Duodenal mucosa (tissue), 2 donors: ENCODE results near the gene SNPH.

Experiments
- H3K27ac ChIP-seq: one replicate; pipeline ENCODE4 v1.7.0; 2013; ENCODE audit warnings: low read depth, low read length
- H3K27me3 ChIP-seq, 2 donors: one replicate each; pipeline ENCODE4 v1.7.0; 2013; ENCODE audit warnings: low read length in 2 of 2, control low read depth in 1 of 2; ENCODE audit not compliant: insufficient read depth in 2 of 2, control insufficient read depth in 1 of 2
- H3K36me3 ChIP-seq, 2 donors: one replicate each; pipeline ENCODE4 v1.7.0; 2013; ENCODE audit warnings: low read length in 2 of 2, control low read depth in 1 of 2; ENCODE audit not compliant: insufficient read depth in 2 of 2, control insufficient read depth in 1 of 2
- H3K4me1 ChIP-seq, 2 donors: one replicate each; pipeline ENCODE4 v1.7.0; 2013; ENCODE audit warnings: low read length in 2 of 2, control low read depth in 1 of 2; ENCODE audit not compliant: insufficient read depth in 2 of 2, control insufficient read depth in 1 of 2
- H3K4me3 ChIP-seq, 2 donors: one replicate each; pipeline ENCODE4 v1.7.0; 2013; ENCODE audit warnings: low read length in 2 of 2, low read depth in 1 of 2
- H3K9ac ChIP-seq, 2 donors: one replicate each; pipeline ENCODE4 v1.7.0; 2013; ENCODE audit warnings: low read length in 2 of 2, low read depth in 1 of 2
- H3K9me3 ChIP-seq, 2 donors: one replicate each; pipeline ENCODE4 v1.7.0; 2013; ENCODE audit warnings: low read length in 2 of 2, control low read depth in 1 of 2; ENCODE audit not compliant: control insufficient read depth in 1 of 2

The SNPH gene

DNA sequence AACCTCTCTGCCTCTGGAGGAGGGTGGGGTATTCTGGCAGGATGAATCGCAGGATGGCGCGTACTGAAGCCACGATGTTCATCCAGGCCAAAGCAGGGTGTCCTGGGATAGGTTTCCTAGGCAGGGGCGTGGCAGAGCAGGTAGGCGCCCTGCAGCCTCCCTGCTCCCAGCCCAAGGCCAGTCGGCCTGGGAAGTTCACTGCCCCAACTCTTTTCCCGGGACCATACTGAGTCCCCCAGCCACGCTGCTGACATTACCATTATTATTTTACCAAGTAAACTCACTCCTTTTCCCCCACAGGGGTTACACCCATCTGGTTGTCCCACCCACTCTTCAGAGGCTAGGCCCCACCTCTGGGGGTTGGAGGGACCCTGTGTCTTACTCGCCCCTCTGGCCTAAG lies 41.1 kb downstream of the SNPH start:
- Histone ChIP-seq H3K9me3 (no peaks in the 10 kb centered on the region), H3K36me3 (peaks cover 9 to 15% of the 10 kb centered on the region in 2 donors), H3K9ac (no peak overlapping the region), H3K27ac (no peak overlapping the region), H3K4me3 (no peak overlapping the region), H3K4me1 (no peaks in the 10 kb centered on the region), H3K27me3 (no peaks in the 10 kb centered on the region)

DNA sequence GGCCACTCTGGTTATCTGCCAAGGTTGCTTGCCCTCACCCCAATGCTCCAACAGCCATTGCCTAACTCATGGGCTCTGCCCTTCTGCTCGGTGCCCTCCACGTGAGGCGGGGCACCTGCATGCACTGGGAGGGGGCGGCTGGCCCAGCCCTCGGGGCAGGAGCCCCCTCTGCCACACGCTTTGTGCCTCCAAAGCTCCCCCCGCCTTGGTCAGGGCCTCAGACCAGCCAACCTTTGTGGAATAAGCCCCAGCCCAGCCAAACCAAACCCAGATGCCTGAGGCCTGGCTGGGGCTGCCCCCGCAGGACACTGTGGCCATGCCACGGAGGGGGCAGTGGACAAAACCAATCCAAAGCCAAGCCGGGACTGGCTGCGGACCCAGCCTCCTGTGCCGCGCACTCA lies 41.5 kb downstream of the SNPH start:
- Histone ChIP-seq H3K36me3 (peaks cover 13 to 19% of the 10 kb centered on the region in 2 donors), H3K27me3 (no peaks in the 10 kb centered on the region), H3K9me3 (no peaks in the 10 kb centered on the region), H3K4me3 (no peak overlapping the region), H3K4me1 (no peaks in the 10 kb centered on the region), H3K9ac (no peak overlapping the region), H3K27ac (no peak overlapping the region)

DNA sequence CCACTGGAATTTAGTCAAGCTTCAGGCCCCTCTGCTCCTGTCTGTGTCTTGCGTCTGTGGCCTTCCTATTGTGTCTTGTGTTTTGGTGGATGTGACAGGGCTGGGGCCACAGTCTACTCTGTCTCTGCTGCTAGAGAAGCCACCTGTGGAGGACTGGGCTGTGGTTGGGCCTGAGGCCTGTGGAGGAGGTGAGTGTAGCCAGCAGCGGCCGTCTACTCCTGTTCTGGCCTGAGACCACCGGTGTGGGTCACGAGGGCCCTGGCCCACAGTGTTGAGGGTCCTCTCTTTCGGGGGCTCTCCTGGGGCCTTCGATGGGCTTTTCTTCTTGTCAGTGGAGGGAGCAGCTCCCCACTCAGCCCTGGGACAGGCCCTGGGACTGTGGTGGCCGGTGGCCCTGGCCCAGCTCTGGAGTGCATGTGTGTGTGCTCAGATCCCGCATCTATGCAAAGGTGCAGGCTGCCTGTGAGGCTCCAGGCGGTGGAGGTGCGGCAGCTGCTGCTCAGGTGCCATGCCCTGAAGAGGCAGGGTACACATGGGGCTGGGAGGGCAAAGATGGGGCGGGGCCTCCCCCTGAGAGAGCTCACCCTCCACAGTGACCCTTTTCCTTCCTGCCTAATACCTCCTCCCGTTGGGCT lies 42.1 kb downstream of the SNPH start:
- H3K4me3 ChIP-seq = no peak overlapping the region
- H3K4me1 ChIP-seq = no peaks in the 10 kb centered on the region
- peaks cover 16 to 25% of the 10 kb centered on the region in 2 donors for H3K36me3 ChIP-seq
- no peaks in the 10 kb centered on the region for H3K27me3 ChIP-seq
- H3K9me3 ChIP-seq = no peaks in the 10 kb centered on the region
- no peak overlapping the region for H3K9ac ChIP-seq
- H3K27ac ChIP-seq = no peak overlapping the region

DNA sequence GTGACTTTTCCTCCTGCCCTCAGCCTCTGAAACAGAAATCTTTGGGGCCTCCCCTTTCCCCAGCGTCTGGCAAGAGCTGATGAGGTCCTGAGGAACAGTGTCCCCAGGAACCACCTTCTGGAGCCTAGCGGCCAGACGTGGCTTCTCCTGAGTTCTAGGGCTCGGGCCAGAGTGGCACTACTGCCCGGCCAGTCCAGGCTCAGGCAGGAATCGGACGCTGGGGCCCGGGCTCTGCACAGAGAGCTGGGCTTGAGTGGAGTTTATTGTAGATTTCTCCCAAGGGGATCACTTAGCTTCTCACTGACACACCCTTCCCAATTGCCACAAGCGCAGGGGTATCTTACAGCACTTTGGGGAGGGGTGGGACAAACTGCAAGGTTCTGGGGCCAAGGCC lies 42.6 kb downstream of the SNPH start:
- H3K9ac ChIP-seq = no peak overlapping the region
- H3K36me3 ChIP-seq = peaks cover 16 to 25% of the 10 kb centered on the region in 2 donors
- no peaks in the 10 kb centered on the region for H3K27me3 ChIP-seq
- H3K27ac ChIP-seq = no peak overlapping the region
- H3K4me1 ChIP-seq = no peaks in the 10 kb centered on the region
- no peaks in the 10 kb centered on the region for H3K9me3 ChIP-seq
- no peak overlapping the region for H3K4me3 ChIP-seq

DNA sequence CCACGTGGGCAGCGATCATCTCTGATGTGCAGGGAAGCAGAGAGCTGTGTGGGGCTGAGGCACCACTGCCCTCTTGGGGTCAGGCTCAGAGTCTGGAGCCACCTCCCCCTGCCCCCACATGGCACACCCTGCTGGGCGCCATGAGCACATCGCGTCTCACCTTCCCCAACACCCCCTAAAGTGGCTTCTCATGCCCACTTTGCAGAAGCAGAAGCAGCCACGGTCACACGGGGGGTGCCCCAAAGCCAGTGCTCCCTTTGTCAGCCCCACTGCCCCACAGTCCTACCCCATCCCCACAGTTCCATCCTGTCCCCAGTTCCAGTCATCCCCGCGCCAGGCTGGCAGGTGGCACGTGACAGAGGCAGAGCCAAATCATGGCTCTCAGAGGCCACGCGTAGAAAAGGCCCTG lies 43.3 kb downstream of the SNPH start:
- H3K4me3 ChIP-seq = no peak overlapping the region
- no peak overlapping the region for H3K27ac ChIP-seq
- H3K27me3 ChIP-seq = no peaks in the 10 kb centered on the region
- no peaks in the 10 kb centered on the region for H3K4me1 ChIP-seq
- H3K9ac ChIP-seq = no peak overlapping the region
- peaks cover 16 to 25% of the 10 kb centered on the region in 2 donors for H3K36me3 ChIP-seq
- no peaks in the 10 kb centered on the region for H3K9me3 ChIP-seq

DNA sequence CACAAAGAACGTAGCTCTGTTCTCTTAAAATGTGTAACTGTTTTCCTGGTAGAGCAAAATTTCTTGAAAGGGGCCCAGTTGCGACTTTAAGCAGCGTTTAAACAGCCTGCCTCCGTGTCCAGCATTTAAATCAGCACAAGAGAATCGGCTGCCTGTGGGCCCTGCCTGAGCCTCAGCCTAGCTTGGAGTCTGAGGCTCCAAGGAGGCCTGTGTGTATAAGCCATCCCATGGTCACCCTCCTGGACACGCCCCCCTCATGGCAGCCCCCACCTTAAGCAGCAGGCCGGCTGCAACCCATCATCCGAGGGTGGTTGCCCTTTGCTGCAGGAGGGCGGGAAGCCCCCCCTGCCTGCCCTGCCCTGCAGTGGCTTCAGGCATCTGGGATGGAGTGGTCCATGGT lies 44.0 kb downstream of the SNPH start:
- H3K9ac ChIP-seq = no peak overlapping the region
- no peaks in the 10 kb centered on the region for H3K9me3 ChIP-seq
- H3K36me3 ChIP-seq = peaks cover 16 to 19% of the 10 kb centered on the region in 2 donors
- H3K27me3 ChIP-seq = no peaks in the 10 kb centered on the region
- H3K4me3 ChIP-seq = no peak overlapping the region
- H3K27ac ChIP-seq = no peak overlapping the region
- no peaks in the 10 kb centered on the region for H3K4me1 ChIP-seq

DNA sequence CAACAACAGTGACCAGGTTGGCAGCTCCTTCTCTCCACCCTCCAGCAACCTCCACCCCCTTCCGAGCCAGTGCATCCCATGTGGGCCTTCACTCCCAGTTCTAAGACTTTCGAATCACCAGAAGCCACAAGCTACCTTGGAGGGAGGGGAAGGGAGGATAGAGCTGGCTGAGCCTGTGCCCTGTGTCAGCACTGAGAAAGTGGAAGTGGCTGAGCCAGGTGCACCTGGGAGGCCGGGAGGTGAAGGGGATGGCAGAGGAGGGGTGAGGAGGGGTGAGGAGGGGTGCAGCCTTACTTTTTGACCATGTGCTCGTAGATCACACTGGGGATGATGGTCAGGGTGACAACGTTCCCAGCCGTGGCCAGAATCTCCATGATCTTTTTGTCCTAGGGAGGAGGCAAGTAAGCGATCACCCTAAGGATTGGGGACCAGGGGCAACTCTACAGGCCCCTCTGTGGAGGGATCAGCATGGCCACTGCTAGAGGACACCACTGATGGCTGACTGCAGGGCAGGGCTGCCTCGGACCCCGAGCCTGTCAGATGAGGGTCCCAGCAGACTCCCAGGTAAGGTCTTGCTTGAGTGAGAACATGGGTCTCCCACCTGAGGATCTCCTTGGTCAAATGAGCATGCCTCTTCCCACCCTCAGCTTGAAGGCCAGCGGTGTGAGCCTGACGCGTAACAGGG lies 44.6 kb downstream of the SNPH start:
- peaks cover 16 to 19% of the 10 kb centered on the region in 2 donors for H3K36me3 ChIP-seq
- no peak overlapping the region for H3K9ac ChIP-seq
- no peak overlapping the region for H3K27ac ChIP-seq
- H3K9me3 ChIP-seq = no peaks in the 10 kb centered on the region
- no peaks in the 10 kb centered on the region for H3K27me3 ChIP-seq
- no peak overlapping the region for H3K4me3 ChIP-seq
- no peaks in the 10 kb centered on the region for H3K4me1 ChIP-seq

DNA sequence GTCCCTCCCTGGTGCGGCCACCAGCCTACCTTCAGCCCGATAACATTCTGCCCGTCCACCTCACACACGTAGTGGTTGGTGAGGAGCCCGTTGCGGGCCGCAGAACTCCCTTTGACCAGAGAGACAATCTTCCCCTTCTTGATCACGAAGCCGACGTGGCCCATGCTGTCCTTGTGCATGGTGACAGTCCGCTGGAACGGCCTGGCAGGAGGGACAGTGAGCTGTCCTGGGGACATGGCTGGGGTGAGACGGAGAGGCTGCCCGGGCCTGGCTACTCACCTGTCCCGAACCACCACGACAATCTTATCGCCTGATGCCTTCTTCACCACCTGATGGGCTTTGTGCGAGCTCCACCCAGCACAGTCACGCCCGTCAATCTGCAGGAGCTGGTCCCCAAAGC lies 46.2 kb downstream of the SNPH start:
- H3K36me3 ChIP-seq = peaks cover 16 to 19% of the 10 kb centered on the region in 2 donors
- H3K4me1 ChIP-seq = no peaks in the 10 kb centered on the region
- no peak overlapping the region for H3K4me3 ChIP-seq
- no peaks in the 10 kb centered on the region for H3K9me3 ChIP-seq
- no peak overlapping the region for H3K9ac ChIP-seq
- no peaks in the 10 kb centered on the region for H3K27me3 ChIP-seq
- H3K27ac ChIP-seq = no peak overlapping the region

DNA sequence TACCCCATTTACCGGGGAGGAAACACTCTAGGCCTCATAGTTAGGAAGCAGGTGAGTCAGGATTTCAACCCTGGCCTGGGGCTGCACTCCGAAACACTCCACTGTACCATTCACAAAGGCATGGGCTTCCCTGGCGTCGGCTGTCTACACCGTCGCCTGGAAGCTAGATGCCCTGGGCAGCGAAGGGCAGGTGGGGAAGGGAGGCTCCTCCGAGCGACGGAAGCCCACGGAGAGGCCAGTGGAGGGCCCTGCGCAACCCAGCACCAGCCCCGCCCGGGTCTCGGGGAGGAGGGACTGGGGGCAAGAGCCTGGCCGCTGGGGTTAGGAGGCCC lies 46.8 kb downstream of the SNPH start:
- Histone ChIP-seq H3K4me1 (no peaks in the 10 kb centered on the region), H3K27me3 (no peaks in the 10 kb centered on the region), H3K9ac (no peak overlapping the region), H3K27ac (no peak overlapping the region), H3K4me3 (no peak overlapping the region), H3K9me3 (no peaks in the 10 kb centered on the region), H3K36me3 (peaks cover 16 to 21% of the 10 kb centered on the region in 2 donors)

DNA sequence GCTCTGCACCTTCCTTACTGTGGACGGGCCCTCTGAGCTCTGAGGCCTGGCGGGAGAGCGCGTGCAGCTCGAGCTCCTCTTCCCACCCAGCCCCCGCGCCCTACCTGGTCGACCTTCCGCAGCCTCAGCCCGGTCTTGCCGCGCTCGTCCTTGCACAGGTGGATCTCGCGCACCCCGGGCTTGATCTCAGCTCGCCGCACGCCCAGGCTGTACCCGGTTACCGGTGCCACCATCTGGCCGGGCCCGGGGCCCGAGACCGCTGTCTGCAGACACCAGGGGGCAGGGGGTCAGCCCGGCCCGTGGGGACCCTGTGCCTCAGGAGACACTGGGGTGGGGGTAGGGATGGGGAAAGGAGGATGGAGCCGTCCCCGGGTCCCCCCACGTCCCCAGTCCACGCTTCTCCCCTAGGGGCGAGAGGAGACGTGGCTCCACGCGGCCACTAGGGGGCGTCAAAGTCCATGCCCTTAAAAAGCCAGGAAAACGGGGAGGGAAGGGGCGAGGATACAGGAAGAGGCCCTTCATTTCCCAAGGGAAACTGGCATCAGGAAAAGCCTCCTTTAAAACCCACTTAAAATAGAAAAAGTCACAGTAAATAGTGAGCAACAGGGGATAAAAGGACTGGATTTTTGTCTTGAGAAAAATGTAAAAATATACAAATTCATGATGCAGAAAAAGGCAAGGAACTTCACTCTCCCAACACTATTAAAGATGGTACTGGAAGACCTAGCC lies 47.3 kb downstream of the SNPH start:
- Histone ChIP-seq H3K4me3 (no peak overlapping the region), H3K9me3 (no peaks in the 10 kb centered on the region), H3K4me1 (peaks cover 0 to 3% of the 10 kb centered on the region in 2 donors), H3K27me3 (no peaks in the 10 kb centered on the region), H3K9ac (no peak overlapping the region), H3K36me3 (peaks cover 16 to 23% of the 10 kb centered on the region in 2 donors), H3K27ac (no peak overlapping the region)
